HG03354 (cell line): ENCODE results near the gene WASF2.
A peak's percentile ranks its signal among the peaks of the same experiment; 100 is the strongest.

Experiments used
- ATAC-seq: cut with Tn5 transposase; IDR thresholded peaks from one replicate; pipeline ENCODE4 v1.9.1; 2021; ENCODE audit warnings: mild to moderate bottlenecking; ENCODE audit not compliant: unreplicated experiment, poor library complexity, severe bottlenecking

The WASF2 gene

DNA sequence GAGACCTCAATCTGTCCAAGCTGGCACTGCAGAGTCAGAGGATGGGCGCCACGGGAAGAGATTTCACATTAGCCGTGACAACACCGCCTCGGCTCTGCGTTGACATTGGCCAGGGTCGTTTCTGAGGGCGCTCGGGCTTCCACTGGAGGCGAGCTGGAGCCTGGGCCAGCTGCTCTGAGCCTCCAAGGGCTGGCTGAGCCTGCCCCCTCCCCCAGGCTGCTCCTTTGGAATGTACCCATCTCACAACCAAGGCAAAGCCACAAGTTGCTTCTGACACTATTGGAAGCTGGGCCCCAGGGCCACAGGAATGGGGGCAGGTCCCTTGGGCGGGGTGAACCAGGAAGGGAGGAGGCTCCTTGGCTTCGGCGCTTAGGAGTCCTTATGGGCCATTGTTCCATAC is 84.9 kb downstream of the WASF2 start:
- ATAC-seq, result no peak

DNA sequence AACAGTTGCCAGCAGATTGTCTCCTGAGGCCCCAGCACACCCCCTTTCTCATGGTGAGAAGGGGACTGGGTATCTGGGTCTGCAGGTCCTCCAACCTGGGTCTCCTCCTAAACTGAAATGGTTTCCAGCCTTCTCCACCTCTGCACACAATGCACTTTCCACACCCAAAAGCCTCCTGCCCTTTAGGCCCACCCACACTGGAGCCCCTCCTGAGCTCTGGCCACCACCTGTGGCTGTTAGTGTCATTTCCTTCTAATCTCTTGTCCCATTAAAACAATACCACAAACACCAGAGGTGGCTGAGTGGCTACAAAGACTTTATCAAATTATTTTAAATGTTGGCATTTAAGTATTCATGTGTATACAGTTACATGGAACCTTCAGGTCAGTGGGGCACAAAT is 86.0 kb downstream of the WASF2 start:
- ATAC-seq, result no peak

DNA sequence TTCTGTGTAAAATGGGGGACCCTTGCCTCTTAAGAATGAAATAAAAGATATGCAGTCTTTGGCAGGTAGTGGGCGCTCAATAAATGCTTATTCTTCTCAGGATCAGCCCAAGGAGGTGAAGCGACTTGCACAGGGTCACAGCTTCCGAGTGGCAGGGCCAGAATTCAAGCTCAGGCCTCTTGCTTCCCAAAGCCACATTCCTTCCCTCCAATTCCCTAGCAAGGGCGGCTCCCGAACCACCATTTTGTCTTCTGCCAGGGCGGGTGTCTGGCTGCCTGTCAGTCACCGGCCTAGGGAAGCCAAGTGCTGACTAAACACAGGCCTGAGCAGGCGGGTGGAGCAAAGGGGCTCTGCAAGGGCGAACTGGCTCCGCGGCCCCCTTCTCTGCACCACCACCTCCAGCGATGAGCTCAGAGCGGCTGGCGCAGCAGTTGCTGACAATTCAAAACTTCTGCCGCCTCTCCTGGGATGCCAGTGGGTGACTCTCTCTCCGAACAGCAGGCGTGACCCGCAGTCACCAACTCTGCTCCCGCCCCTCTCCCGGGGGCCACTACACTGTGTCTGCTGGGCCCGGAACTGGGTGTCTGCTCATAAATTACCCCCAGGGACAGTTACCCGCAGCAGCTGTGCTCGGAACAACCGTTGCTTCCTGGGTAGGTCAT is 86.8 kb downstream of the WASF2 start:
- peak; percentile 68 for ATAC-seq

DNA sequence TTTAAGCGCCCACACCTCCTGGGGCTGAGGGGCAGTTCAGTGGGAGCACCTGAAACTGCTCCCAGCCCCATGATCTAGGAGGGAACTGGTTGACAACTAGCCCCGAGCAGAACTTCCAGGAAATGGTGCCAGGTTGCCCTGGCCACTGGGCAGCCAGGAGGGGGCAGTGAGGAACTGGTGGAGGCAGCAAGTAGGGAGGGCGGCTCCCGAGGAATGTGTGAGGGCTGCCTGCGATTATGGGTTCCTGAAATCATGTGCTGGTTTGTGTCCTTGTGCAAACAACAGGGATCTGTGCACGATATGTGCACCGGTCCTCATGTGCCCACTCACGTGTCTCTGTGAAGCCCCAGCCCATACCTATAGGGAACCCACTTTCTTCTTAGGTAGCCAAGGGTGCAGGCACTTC is 87.6 kb downstream of the WASF2 start:
- ATAC-seq, result no peak

DNA sequence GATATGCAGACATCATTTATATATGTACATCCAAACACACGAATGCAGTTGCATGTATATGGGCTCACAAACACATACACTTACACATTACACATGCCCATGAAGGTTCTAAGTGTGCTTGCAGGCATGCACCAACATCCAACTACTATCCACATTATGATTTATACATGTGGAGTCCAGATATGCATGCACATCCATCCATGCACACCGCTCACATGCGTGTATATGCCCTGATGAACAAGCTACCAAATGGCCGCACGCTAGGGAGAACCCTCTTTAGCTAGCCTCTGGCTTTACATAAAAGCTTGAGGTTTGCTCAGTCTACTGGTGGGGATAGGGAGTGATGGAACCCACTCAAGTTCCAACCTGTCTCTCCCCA is 89.0 kb downstream of the WASF2 start:
- no peak for ATAC-seq

DNA sequence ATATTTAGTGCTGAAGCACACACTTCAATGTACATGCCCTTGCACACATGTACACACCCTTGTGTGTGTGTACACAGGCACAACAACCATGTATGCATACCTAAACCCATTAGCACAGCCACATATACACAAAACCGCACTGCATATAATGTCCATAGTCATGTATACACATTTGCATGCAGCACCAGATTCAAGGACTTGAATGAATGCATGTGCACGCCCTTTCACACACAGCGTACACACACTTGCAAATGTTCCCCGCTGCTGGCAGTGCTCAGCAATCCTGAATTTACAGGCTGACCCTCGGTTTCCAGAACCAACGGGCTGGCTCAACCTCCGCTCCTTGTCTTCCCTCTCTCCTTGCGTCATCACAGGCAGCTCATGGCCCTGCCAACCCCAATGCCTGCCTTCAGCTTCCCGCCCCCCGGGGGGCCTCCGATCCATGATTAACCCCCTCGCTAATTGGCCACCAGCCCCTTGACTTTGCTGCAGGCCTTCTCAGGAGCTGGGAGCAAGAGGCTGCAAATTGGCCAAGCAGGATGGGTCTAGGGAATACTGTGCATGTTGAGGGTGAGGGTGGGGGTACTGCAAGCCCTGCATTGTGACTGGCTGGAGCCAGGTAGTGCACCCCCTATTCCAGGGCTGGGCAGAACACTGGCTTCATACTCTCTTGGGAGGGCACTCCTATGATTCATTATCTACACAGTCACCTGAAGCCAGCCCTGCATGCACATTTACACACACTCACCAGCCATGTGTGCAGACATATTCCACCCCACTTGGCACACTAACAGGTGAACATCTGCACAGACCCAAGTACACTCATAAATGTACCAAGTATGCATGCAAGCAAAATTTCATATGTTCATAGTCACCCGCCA is 89.6 kb downstream of the WASF2 start:
- ATAC-seq, result no peak

DNA sequence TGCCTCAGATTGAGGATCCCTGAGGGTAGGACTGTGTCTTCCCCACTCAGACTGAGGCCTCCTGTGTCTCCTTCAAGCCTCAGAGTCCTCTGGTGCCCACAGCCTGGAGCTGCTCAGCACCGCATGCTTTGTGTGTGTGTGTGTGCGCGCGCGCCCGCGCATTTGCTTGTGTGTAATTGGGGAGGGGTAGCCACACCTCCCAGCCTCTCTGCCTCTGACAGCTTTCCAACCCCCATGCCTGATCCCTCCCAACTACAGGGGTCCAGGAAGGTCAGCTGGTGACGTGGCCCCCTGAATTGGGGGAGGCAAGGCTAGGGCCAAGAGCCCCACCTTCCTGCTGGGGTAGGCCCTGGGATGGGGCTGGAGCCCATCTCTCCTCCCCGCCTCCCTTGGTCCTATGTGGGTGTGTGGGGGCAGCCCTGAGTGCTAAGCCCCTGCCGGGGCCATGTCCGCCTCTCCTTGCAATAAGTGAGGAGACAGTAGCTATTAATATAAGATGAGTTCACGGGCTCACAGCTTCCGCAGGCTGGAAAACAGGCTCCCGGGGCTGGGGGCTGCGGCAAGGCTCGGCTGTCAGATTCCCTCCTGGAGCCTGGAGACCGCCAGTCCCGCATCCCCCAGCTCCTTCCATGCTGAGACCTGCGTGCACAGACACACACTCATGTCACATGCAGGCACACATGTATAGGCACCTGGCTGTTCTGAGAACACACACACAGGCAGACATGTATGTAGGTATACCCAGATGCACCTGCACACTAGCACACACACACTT is 90.5 kb downstream of the WASF2 start:
- no peak for ATAC-seq

DNA sequence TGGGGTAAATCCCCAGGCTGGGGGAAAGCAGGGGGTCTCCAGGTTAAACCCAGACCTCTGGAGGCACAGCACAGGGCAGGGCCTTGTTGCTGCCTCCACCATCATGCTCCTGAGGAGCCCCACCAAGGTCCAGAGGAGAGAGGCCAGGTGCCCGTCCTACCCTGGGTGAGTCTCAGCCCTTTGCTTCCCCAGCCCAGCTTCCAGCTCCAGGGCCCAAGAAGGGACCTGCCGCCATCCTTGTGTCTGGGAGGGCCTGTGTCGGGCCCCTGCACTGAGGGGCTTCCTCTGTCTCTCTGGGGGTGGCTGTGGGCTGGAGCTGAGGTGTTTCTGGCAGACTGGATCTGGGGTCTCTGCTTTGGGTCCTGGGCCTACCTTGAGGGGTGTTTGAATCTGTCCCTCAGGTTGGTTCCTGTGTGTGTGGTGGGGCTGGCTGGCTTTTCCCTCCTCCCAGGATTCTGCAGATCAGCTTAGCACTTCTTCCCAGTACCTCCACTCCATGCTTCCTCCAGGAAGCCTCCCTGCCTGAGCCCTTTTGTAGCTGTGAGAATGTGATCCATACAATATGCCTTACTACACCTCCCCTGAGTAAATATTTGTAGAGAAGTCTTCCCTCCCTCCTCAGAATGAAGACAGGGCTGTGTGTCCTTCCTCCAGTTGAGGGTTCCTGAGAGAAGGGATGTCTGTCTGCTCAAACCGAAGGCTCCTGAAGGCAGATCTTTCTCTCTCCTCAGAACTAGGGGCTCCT is 91.4 kb downstream of the WASF2 start:
- no peak for ATAC-seq

DNA sequence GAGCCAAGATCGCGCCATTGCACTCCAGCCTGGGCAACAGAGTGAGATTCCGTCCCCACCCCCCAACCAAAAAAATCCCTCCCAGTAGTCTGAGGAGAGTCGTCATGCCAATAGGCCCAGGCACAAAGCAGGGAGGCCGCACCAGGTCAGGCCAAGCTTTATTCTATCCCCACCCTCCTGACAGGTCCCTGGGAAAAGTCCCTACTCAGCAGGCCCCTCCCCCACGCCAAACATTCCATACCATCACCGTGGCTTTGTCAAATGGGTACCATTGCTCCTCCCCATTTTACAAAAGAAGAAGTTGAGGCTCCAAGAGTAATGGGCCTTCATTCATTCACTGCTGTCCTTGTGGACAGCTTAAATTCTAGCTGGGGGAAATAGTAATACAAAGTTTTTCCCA is 92.2 kb downstream of the WASF2 start:
- ATAC-seq, result no peak

DNA sequence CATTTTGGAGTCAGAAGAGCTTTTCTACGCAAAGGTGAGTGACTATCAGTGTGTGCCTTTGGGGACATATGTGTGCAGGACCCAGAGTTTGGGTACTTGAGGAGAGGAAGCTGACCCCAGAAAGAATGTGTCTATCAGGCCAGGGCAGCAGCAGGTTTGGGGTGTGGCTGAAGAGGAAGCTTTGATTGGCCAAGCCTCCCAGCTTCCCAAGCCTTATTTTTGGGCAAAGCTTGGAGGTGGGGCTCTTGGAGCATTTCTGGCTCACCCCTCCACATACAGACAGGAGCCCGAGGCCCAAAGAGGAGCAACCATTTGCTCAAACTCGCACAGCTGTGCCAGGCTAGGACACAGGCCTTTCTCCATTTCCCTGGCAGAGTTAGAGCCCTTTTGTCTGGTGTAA is 92.9 kb downstream of the WASF2 start:
- ATAC-seq, result no peak

DNA sequence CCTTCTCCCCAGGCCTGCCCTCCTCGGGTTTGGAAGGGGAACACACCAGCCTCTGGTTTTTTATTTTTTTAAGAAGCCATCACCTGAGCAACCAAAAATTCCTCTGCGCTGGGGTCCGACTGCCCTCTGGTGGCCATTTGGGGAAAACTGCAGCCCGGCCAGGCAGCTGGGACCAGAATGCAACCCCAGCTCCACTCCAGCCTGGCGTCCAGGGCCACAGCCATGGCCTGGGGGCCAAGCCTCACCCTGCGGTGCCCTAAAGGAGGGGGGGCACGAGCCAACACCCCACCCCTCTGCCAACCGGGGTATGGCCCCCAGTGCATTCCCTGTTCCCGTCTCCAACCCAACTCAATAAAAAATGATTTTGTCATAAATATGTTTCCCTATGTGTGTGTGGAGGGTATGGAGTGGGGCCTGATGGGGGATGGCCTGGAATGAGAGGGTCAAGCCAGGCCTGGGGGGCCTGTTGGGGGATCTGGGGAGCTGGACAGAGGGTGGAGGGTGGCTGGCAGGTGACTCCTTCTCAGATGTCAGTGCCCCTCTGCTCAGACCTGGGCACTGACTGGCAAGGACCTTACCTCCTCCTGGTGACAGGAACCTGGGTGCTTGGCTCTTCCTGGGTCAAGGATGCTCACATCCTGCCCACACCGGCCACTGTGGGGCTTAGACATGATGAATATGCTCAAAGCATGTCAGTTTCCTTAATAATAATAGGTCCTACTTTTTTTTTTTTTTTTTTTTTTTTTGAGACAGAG is 94.3 kb downstream of the WASF2 start:
- ATAC-seq, result peak; percentile 54

DNA sequence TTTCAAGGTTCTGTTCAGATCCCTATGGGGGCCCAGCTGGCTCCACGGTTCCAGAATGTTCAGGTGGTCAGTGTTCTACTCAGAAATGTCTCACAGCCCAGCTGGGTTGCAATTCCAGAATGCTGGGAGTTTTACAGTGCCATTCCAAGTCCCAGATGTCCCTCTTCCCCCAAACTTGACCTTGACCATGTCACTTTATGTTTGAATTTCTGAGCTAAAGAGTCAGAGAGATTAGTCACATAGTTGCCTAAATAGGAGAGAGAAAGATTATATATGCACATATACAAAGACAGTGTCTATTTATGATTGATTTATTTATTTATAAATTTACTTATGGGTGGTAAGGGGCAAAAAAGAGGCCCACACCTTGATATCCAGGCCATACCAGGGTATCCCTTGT is 95.0 kb downstream of the WASF2 start:
- ATAC-seq, result no peak

DNA sequence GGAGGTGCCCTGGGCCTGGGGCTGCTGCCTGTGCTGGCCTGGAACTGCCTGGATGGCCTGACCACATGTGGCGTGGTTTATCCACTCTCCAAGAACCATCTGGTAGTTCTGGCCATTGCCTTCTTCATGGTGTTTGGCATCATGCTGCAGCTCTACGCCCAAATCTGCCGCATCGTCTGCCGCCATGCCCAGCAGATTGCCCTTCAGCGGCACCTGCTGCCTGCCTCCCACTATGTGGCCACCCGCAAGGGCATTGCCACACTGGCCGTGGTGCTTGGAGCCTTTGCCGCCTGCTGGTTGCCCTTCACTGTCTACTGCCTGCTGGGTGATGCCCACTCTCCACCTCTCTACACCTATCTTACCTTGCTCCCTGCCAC is 95.7 kb downstream of the WASF2 start:
- no peak for ATAC-seq

DNA sequence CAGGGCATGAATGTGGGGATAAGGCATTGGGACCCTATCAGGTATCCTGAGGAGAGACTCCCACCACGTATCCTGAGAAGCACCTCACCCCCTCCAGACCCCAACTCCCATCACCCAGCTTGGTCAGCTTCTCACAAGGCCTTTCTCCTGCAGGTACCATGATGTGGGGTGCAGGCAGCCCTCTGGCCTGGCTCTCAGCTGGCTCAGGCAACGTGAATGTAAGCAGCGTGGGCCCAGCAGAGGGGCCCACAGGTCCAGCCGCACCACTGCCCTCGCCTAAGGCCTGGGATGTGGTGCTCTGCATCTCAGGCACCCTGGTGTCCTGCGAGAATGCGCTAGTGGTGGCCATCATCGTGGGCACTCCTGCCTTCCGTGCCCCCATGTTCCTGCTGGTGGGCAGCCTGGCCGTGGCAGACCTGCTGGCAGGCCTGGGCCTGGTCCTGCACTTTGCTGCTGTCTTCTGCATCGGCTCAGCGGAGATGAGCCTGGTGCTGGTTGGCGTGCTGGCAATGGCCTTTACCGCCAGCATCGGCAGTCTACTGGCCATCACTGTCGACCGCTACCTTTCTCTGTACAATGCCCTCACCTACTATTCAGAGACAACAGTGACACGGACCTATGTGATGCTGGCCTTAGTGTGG is 96.2 kb downstream of the WASF2 start:
- no peak for ATAC-seq

DNA sequence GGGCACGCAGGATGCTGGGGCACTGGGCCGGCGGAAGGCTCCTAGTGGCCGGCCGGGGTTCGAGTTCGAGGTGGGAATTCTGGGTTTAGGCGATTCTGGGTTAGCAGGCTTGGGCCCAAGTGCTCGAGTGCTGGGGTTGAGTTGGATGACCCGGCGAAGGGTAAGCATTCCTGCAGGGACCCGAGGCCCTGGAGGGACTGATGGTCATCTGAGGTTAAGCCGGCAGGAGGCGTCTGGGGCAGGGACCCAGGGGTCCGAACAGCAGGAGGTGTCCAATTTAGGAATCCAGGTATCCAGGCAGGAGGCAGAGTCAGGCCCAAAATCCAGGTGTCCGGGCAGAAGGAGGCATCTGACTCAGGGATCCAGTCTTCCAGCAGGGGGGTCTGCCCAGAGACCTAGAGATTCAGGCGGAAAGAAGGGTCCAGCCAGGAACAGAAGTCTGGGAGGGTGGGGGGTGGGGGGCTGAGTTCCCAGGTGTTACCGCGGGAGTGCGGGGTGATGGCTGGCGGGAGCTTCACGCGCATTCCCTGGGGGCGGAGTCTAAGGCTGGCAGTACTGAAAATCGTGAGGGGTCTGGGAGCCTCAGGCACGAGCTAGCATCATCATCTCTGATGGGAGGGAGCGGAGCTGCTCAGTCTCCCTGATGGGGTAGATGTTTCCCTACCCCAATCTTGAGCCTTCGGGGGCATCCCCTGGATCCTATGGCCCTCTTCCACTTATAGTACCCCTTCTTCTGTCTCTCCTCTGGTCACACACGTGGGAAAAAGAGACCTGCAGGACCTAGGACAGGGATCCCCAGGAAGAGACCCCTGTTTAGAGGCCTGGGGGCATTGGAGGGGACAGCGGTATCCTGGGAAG is 97.0 kb downstream of the WASF2 start:
- ATAC-seq, result no peak

DNA sequence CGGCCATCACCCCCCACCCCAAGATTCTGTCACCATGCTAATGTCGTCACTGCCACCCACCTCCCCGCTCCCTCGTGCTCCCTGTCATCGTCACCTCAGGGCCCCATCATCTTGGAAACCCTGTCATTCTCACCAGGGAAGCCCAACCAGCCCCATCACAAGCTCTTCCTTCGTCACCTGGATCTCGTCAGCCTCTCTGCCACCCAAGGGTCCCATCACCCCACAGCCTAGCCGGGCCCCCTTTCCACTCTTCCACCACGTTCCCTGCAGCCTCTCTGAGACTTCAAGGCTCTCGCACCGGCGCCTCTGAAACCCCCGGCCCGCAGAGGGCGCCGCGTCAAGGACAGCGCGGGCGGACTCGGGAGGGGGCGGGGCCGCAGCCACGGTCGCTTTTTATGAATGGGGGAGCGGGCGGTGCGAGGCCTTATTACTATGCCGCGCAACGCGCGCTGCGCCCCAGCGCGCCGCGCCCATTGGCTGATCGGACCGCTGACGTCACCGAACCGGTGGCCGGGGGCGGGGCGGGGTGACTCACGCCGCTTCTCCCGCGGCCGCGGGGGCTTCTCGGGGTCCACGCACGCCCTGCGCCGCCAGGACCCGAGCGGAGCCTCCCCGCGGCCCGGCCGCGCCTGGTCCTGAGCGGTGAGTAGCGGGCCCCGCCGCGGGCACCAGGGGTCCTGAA is 97.7 kb downstream of the WASF2 start, which contains the start of gene GPR3:
TSS of gene GPR3 (plus strand) at position 527 of the 682 bp plus-strand sequence. CDS start 1,177 bp downstream, outside the sequence.
- ATAC-seq, result peak; percentile 76

DNA sequence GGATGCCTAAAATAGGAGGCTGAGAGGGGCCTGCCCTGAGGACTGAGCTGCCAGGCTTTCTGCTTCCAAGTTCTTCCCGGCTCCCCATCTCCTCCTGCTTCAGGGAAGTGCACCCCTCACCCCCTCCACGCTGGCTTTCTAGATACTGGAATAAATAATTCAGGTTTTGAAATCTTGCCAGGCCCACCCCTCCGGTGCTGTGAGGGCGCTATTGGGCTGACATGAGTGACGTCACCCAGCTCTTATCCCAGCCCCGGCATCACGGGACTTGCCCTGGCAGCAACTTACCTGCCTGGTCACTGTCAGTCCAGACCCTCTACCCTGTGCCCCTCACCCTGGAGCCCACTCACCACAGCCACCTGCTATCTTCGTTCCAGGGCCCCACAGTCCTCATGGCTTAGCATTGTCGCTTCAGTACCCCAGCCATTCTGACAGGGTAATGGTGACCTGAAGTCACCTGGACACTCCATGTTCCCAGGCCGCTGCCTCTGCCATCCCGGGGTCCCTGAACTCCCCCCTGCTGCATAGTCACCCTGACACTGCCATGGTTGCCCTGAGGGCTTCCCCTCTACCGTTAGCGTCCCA is 98.4 kb downstream of the WASF2 start:
- no peak for ATAC-seq
